EL (cell line): ENCODE data around the gene MRPL36.
A peak's percentile ranks its signal among the peaks of the same experiment; 100 is the strongest.
"Not testable (repeated sequence)": the region's sequence is repeated elsewhere in the genome, so short reads cannot be mapped to it uniquely, and the experiment has no call there.

Experiments
- DNase-seq: peaks from one replicate; pipeline ENCODE4 v3.0.0-alpha.2; 2016

The MRPL36 gene

DNA sequence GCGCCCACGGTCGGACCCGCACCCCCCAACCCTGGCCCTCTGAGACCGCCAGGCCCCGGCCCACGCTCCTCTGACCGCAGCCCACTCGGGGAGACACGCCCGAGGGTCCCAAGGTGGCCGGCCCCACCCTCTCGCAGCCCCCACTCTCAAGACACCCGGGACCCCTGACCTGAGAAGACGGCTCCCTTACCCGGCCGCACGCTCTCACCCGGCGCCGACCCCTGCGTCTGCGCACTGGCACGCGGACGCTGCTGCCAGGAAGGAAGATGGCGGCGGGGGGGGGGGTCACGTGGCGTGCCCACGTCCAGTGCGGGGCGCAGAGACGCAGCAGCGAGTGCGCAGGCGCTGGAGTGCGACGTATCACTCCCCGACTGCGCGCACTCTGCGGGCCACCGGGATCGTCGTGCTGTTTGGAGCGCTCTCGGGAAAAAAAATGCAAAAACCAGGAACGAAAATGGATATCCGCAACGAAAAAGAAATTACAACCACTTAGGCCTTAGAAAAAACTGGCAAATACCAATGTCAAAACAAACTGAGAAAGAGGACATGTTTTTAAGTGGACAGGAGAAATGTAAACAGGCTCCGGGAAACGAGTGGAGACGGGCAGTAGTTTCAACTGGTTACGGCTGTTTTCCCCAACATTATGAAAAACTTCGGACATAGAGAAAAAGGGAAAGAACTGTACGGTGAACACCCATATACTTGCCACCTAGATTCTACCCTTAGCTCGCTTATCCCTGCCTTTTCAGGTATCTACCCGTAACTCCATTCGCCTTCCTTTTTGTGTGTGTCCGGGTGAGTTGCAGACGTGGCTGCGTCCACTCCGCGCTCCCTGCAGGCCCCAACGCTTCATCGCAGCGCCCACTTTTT, at the start of gene MRPL36:
Gene MRPL36, minus strand, starts transcription at position 236 of the 870 bp plus-strand sequence. CDS start 902 bp downstream, outside the sequence.
- peak; percentile 92 for DNase-seq

DNA sequence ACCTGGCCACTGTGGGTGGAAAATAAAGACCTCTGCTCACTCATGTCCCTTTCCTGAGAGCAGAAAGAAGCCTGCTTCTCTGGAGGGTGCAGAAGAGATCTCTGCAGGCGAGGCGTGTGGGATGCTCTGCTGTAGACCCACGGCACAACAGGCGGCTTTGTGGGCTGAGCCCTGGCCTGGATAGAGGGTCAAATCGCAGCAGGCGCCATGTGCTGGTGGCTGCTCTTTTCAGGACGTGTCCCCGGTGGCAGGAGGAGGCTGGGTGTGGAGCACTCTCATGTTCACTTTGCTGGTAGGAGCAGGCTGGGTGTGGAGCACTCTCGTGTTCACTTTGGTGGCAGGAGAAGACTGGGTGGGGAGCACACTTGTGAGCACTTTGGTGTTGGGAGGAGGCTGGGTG, 48.0 kb upstream of the MRPL36 start:
- DNase-seq = no peak

DNA sequence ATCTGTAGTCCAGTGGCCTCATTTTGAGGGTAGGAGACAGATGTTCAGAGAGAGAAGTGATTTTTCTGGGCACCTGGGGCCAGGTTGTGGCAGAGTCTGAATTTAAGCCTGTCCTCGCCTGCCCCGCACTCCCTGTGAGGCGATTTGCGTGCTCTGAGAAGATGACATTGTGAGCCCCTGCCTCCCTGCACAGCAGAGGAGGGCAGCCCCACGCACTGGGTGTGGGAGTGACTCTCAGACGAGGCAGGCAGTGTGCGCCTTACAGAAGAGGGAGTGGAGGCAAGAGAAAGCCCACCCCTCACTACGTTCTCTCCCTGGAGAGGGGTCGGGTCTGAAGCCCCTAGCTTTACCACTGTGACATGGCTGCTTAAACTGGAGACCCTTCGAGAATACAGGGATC, 47.4 kb upstream of the MRPL36 start:
- no peak for DNase-seq

DNA sequence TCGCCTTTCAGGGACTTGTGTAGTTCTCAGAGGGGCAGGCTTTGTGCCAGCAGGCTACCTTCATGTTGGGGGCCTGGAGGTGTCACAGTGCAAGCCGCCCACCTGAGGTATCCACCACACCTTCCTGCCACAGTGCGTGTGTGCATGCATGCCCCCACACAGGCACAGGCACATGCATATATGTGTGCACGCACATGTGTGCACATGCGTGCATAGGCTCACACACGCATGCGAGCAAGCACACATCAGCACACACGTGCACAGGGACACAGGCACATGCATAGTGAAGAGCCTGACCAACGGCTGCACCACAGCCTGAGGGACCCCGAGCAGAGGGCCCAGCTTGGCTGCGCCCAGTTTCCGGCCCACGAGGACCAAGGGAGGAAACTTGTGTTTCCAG, 46.9 kb upstream of the MRPL36 start:
- no peak for DNase-seq

DNA sequence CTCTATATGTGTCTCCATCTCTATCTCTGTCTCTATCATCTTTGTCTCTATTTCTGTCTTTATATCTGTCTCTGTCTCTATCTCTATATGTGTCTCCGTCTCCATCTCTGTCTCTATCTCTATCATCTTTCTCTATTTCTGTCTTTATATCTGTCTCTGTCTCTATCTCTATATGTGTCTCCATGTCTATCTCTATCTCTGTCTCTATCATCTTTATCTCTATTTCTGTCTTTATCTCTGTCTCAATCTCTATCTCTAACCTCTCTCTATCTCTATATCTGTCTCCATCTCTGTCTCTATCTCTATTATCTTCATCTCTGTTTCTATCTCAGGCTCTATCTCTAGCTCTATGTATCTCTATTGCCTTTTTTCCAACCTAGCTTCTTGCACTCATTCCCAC, 46.1 kb upstream of the MRPL36 start:
- no peak for DNase-seq

DNA sequence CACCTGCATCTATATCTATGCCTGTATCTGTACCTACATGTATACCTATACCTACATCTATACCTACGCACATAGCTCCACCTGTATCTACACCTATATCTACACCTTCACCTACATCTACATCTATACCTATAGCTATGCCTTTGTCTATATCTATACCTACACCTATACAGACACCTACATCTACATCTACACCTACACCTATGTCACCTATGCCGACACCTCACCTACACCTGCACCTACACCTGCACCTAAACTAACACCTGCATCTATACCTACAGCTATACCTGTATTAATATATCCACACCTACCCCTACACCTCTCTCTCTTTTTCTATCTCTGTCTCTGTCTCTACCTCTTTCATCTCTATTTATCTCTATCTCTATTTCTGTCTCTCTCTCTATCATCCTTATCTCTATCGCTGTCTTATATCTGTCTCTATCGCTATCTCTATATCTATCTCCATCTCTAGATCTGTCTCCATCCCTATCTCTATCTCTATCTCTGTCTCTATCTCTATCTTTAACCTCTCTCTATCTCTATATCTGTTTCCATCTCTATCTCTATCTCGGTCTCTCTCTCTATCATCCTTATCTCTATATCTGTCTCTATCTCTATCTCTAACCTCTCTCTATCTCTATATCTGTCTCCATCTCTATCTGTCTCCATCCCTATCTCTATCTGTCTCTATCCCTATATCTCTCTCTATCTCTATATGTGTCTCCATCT, 45.2 kb upstream of the MRPL36 start:
- no peak for DNase-seq

DNA sequence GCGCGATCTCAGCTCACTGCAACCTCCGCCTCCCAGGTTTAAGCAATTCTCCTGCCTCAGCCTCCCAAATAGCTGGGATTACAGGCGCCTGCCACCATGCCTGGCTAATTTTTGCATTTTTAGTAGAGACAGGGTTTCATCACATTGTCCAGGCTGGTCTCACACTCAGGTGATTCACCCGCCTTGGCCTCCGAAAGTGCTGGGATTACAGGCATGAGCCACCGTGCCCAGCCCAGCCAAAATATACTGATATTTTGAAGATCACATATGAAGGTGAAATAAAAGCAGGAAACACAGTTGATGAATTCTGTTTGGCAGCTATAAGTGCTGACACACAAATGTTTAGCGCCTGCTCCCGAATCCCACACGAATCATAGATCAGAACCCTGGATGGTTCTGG, 44.1 kb upstream of the MRPL36 start:
- DNase-seq = not testable (repeated sequence)

DNA sequence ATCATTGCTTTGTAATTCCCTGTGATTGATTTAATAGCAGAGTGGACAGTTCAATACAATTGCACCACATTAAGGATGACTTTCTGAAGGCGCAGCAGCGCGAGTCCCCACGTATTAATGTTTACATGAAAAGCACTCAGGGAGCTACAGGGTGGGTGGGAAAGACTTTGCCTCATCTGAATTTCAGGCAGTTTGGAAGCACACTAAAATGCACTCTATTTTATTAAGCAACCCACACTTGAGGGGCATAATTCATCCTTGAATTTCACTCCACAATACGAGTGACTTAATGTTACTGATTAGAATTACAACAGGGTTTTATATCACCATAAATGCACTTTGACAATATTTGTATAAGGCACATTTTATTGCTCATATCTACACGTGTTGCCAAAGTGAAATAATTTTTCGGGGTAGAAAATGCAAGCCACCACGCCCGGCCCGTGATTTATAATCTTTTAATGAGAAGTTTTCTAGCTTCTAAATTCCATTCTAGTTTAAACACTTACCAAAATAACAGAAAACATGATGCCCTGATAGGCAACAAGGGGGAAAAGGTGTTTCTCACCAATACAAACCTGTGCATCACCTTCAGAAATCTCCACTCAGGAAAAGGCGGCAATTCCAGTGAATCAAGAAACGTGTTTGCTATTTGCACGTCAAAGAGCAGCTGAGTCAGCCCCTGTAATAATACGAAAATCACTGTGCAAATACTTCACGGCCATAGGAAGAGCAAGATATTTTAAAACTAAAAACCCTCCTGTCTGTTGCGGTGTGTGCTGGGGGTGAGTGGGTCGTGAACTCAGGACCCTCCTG, 42.6 kb upstream of the MRPL36 start:
- DNase-seq = no peak

DNA sequence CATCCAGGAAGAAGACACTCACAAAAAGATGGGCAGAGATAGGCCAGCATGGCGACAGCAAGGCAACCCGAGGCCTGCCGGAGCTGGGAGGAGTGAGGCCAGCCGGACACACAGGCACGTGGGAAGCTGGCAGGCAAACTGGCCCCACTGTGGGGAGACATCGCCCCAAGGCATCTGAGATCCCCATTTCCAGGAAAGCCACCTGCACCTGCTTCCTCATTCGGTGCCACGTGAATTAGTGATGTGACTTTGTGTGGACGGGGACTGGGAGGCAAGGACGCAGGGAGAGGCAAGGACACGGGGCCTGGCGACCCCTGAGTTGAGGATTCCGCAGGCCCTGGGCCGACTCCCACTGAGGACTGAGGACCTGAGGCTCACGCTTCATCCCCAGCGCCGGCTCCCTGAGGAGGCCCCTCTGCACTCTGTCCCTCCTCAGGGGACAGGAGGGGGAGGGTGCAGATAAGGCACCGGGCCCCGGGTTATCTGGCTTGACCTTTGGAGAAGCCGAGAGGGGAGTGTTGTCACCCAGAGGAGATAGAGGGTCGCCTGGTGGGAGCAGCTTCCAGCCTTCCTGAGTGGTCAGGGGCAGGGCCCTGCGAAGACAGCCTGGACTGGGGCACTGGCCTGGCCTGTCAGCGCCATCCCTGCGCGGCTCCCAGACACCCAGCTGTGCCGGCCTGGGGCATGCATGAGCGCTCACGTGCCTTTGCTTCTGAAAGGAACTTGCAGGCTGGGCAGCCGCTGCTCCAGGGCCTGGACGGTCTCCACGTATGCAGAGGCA, 41.3 kb upstream of the MRPL36 start:
- DNase-seq = no peak

DNA sequence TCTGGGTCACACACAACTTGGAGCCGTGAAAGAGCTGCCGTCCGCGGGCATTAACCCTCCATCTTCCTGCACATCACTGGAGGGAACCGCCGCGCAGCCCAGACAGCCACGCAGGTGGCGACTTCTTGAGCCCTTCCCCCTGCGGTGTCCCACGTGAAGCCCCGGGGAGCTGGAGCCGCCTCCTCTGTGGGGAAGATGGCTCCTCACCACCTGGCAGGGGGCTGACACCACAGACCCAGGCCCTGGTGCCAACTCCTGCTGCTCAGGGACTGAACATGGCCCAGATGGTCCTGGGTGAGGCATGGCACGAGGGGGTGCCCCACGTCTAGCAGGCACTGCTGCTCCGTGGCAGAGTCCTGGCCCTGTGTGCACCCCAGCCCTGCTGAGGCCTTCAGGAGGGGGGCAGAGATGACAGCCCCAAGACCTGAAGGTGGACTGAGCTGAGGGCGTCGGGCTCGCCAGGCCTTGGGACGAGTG, 40.5 kb upstream of the MRPL36 start:
- no peak for DNase-seq

DNA sequence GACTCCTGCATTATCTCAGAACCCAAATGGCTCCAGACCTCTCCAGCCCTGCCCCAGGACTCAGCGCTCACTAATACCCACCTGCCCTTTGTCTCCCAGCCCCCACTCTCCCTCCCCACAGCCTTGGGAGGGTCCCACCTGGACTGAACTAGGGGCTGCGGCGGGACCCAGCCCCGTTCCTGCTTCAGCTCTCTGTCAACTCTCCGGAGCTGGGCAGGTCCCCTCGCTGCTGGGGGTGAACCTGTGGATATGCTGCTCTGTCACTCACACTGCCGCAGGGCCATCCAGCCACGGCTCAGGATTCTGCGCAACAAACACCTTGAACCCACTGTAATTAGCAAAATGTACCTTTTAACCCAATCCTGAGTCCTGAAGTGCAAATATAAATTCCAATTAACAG, 38.4 kb upstream of the MRPL36 start:
- no peak for DNase-seq

DNA sequence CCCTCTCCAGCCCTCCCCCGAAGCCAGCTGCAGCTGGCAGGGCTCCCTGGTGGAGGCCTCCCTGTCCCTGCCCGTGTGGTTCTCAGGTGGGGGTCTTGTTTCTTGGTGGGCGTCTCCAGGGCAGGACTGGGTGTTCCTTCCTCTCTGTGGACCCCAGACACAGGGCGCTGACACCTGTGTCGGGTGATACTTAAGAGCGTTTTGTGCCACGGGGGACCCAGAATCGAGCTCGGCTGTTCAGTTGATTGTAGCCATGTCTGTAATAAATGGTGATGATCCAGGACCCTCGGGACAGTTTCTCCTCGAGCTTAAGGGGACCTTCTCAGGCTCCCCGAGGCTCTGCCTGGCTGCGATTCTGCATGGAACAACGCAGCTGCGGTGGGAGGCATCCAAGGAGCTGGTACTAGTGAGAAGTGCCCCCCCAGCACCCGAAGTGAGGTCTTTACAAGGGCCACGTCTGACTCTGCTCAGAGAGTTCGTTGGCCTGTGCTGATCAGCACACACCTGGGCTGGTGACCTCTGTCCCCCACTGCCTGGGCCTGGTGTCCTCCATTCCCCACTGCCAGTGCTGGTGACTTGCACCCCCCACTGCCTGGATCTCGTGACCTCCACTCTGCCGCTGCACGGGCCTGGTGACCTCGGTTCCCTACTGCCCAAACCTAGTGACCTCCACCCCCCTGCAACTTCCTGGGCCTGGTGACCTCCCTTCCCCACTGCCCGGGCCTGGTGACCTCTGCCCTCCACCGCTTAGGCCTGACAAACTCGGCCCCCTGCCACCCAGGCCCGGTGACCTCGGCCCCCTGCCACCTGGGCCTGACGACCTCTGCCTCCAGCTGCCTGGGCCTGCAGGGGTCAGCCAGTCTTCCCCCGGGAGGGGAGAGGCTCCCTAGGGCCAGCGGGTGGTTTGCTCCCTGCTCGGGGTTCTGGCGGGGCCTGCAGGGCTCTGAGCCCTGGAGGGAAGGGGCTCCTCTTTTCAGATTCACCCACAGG, 37.5 kb upstream of the MRPL36 start:
- DNase-seq = no peak

DNA sequence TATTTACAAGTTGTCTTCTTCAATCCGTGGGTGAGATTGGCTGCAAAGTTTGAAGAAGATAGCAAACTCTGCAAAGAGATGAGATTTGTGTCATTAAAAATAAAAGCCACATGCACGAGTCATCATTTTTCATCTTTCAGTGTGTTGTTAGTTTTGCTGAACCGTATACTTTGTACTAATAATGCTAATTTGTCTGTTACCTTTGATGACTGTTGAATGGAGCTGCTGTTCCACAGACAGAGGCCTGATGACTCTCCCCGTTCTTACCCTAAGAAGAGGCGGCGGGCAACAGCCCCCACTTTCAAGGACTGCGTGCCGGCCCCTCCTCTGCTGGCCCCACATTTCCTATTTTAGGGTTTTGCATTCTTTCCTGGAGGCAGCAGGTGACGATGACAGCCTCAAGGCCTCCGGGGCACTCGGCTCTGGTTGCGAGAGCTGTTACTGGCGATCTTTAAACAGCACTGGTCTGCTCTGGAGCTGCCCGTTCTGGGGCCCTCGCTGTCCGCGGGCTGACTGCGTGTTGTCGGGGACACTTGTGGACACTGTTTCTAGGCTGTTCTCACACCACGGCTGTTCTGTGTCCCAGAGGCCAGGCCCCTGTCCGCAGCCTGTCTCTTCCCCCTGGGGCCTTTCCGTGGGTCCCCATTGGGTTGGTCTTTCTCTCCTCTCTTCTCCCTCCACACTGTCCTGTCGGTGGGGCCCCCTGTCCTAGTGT, 36.7 kb upstream of the MRPL36 start:
- DNase-seq = no peak

DNA sequence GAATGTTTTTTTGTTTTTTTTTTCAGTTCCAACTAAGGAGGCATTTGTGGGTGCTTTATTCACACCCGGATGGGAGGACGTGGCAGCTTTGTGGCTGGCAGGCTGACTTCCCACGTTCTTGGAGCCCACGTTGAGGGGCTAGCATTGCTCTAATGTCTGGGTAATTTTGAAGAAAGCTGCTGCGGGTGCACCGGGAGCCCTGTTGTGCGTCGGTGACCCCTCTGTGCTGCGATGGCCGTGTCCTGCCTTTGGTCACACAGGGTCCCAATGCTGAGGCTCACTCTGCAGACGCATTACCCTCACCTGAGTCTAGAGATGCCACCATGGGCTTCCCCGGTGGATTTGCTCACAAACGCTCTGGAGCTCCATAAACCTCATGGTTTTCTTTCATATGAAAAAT, 35.8 kb upstream of the MRPL36 start:
- DNase-seq = no peak

DNA sequence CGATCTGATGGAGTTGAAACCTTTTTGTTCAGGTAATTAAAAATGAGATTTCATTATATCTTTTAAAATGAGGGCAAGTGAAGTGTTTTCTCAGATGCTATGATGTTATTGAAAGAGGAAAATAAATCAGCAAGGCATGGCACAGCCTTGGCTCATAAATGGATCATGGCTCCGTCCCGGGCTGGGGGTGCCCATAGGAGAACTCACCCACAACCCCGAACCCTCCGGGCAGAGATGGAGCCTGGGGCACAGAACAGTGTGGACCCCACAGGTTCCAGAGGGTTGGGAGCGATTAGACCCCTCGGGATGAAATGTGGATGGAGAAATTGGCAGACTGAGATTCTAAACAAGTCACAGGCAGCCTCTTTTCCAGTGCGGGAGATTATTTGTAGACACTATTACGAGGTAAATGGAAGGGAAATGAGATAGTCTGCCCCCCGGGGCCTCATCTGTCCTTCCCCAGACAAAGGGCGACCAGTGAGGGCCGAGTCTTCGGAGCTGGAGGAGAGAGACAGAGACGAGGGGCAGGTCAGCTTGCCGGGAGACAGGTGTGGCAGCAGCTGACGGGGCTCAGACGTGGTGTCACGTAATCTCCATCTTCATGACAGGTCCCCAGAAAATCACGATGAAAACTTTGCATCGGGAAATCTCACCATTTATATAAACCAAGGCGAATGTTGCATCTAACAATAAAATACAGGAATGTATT, 35.2 kb upstream of the MRPL36 start:
- no peak for DNase-seq

DNA sequence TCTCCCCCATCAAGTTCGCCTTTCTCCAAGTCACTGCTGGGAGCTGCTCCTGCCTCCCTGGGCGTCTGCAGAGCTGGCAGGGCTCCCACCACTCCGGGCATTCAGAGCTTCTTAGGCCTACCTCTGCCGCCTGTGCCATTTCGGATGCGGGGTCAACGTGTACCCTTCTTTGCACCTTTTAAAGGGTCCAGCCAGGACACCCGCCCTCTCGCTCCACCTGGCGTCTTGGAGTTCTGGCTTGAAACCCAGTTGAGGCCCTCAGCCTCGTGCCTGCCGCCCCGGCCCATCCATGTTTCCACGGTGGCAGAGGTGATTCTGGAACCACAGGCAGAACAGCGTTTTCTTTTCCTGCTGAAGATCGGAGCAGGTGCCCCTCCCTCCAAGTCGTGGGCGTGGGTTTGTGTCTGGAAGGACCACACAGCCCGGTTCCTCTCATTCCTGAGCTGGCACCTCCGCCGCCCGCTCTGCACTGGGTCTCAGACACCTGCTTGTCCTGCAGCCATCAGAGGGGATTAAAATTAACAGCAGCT, 34.5 kb upstream of the MRPL36 start:
- DNase-seq = no peak

DNA sequence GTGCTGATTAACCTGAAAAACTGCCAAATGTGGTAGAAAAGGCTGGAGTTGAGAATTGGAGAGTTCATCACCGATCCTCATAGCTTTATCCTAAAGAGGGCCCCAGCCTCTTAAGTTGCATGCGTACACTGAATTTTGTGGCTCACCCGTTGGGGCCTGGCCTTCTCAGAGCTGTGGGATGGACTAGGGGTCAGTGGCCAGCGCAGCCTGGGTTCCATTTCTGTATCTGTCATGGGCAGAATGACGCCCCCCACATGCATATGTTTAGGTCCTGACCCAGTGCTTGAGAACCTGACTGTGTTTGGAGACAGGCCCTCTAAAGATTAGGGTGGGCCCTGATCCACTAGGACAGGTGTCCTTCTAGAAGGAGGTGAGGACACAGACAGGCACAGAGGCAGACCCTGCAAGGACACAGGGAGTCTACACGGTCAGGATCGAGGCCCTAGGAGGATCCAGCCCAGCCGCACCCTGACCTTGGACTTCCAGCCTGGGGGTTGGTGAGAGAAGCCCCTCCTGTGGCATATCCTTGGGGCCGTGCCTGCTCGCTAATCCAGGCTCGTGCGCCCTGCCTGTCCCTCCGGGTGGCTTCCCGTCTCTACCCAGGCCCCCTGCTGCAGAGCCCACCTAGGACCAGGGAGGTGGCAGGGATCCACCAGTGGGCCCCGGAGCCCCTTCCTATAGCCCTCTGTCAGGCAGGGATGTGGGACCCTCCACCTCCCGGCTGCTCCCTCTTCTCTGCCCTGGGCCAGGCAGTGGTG, 33.8 kb upstream of the MRPL36 start:
- DNase-seq = no peak

DNA sequence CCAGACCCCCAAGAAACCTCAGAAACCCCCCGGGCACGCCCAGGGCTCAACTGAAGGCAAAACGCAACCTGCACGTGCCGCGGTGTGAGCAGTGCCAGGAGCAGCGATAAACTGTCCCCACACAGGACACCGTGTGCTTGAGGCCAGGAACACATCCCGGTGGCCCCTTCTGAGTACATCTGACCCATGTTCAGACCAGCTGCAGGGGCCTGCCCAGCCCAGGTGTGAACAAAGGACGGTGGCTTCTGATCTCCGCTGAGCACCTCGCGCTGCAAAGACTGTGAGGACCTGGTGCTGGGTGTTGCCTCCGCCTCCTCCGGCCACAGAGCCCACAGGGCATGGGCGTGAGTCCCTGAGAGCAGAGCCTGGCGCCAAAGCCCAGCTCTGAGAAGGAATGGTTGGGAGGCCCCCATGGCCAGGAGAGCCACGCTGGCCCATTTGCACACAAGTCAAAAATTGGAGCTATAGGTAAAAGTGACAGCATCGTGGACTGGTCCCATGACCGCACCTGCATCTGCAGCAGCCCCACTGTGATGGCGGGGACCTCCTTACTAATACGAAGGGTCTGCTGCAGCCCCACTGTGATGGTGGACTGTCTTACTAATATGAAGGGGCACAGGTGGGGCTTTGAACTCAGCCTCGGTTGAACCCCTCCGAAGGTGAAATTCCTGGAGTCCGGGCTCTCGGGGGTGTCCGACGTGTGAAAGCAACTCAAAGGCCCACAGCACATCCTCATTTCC, 33.0 kb upstream of the MRPL36 start:
- DNase-seq = no peak
